GM19468 (cell line): ENCODE measurements around the gene COL16A1.

Source experiments
- ATAC-seq: cut with Tn5 transposase; IDR thresholded peaks from one replicate; pipeline ENCODE4 v1.9.1; 2021; ENCODE audit warnings: mild to moderate bottlenecking, moderate library complexity, moderate number of reproducible peaks; ENCODE audit not compliant: unreplicated experiment; ENCODE audit errors: extremely low read depth

Gene COL16A1

GRCh38 chr1:31689854-31690253, 14.0 kb downstream of the COL16A1 start:
- no peak for ATAC-seq

GRCh38 chr1:31689379-31689778, 14.4 kb downstream of the COL16A1 start:
- ATAC-seq: no peak

GRCh38 chr1:31688233-31688918, 15.4 kb downstream of the COL16A1 start:
- no peak for ATAC-seq

GRCh38 chr1:31687601-31688000, 16.2 kb downstream of the COL16A1 start:
- no peak for ATAC-seq

- no peak for ATAC-seq
Measured at GRCh38 chr1:31685795-31686194, 18.0 kb downstream of the COL16A1 start.

- no peak for ATAC-seq
Measured at GRCh38 chr1:31683997-31684396, 19.8 kb downstream of the COL16A1 start.

GRCh38 chr1:31681415-31681814, 22.4 kb downstream of the COL16A1 start:
- no peak for ATAC-seq

- no peak for ATAC-seq
Measured at GRCh38 chr1:31679676-31680230, 24.1 kb downstream of the COL16A1 start.

GRCh38 chr1:31679091-31679490, 24.7 kb downstream of the COL16A1 start:
- no peak for ATAC-seq

GRCh38 chr1:31678681-31679080, 25.1 kb downstream of the COL16A1 start:
- ATAC-seq: no peak

GRCh38 chr1:31677949-31678348, 25.9 kb downstream of the COL16A1 start:
- no peak for ATAC-seq

- no peak for ATAC-seq
Measured at GRCh38 chr1:31677401-31677800, 26.4 kb downstream of the COL16A1 start.

GRCh38 chr1:31675756-31676155, 28.1 kb downstream of the COL16A1 start:
- ATAC-seq: no peak

GRCh38 chr1:31675161-31675560, 28.7 kb downstream of the COL16A1 start:
- no peak for ATAC-seq

- ATAC-seq: no peak
Measured at GRCh38 chr1:31674626-31675025, 29.2 kb downstream of the COL16A1 start.

GRCh38 chr1:31673433-31673832, 30.4 kb downstream of the COL16A1 start:
- ATAC-seq: no peak

- ATAC-seq: no peak
Measured at GRCh38 chr1:31672986-31673385, 30.8 kb downstream of the COL16A1 start.

- no peak for ATAC-seq
Measured at GRCh38 chr1:31671561-31672201, 32.1 kb downstream of the COL16A1 start.

GRCh38 chr1:31671147-31671546, 32.7 kb downstream of the COL16A1 start:
- no peak for ATAC-seq

GRCh38 chr1:31670593-31670964, 33.2 kb downstream of the COL16A1 start:
- ATAC-seq: no peak

GRCh38 chr1:31669786-31670592, 33.8 kb downstream of the COL16A1 start:
- no peak for ATAC-seq
